ENCODE data around the gene SLC38A10. TPM values are rescaled to one million over a fixed set of nuclear protein-coding genes. Genes with fewer than 3 reads are reported as not detected.

SLC38A10 gene
- total and polyA plus RNA-seq, 2 of the 13 experiments (the other 11 are each of a cell fraction or from before 2014, with no cell fraction given) = 23.4 to 55.8 TPM

GRCh38 chr17:81339534-81340296 lies 44.6 kb upstream of the SLC38A10 start (continued):
- TF ChIP-seq ZFP41 (CRISPR knock-in tag; IDR thresholded peaks at IDR 0.05; ENCODE audit: borderline replicate concordance) (peak; percentile 65; the same call in 1 of the 2 replicates), DZIP1 (CRISPR knock-in tag; IDR thresholded peaks at IDR 0.05) (no peak), HES4 (CRISPR knock-in tag; IDR thresholded peaks at IDR 0.05; ENCODE audit: borderline replicate concordance) (0 out of 2 replicates have a peak, but pooled peaks have one; percentile 61), RFX5 (IDR thresholded peaks at IDR 0.05; ENCODE audit: low read depth, low read length) (no peak), ZSCAN5A (CRISPR knock-in tag; IDR thresholded peaks at IDR 0.05; ENCODE audit: borderline replicate concordance) (no peak), NAIF1 (CRISPR knock-in tag; IDR thresholded peaks at IDR 0.05; ENCODE audit: borderline replicate concordance) (no peak), SMAD1 (CRISPR knock-in tag; IDR thresholded peaks at IDR 0.05; ENCODE audit: borderline replicate concordance, low read depth) (no peak), SAP130 (CRISPR knock-in tag; IDR thresholded peaks at IDR 0.05; ENCODE audit: low read depth) (peak; percentile 79), MAZ (IDR thresholded peaks at IDR 0.05; ENCODE audit: borderline replicate concordance, low read depth, low read length) (no peak; the same call in 1 of the 2 replicates), MAZ (CRISPR knock-in tag; IDR thresholded peaks at IDR 0.05; ENCODE audit: low read depth) (peak; percentile 72; the same call in 1 of the 2 replicates), ZC3H13 (CRISPR knock-in tag; IDR thresholded peaks at IDR 0.05) (no peak), ATF7 (IDR thresholded peaks at IDR 0.05) (no peak), ATF7 (CRISPR knock-in tag; IDR thresholded peaks at IDR 0.05) (no peak), HOMEZ (CRISPR knock-in tag; IDR thresholded peaks at IDR 0.05; ENCODE audit: low read depth) (no peak)
- TF ChIP-seq, protein P1, sequence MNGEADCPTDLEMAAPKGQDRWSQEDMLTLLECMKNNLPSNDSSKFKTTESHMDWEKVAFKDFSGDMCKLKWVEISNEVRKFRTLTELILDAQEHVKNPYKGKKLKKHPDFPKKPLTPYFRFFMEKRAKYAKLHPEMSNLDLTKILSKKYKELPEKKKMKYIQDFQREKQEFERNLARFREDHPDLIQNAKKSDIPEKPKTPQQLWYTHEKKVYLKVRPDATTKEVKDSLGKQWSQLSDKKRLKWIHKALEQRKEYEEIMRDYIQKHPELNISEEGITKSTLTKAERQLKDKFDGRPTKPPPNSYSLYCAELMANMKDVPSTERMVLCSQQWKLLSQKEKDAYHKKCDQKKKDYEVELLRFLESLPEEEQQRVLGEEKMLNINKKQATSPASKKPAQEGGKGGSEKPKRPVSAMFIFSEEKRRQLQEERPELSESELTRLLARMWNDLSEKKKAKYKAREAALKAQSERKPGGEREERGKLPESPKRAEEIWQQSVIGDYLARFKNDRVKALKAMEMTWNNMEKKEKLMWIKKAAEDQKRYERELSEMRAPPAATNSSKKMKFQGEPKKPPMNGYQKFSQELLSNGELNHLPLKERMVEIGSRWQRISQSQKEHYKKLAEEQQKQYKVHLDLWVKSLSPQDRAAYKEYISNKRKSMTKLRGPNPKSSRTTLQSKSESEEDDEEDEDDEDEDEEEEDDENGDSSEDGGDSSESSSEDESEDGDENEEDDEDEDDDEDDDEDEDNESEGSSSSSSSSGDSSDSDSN (CRISPR knock-in tag; IDR thresholded peaks at IDR 0.05) = peak; percentile 60
- TF ChIP-seq, protein P2, sequence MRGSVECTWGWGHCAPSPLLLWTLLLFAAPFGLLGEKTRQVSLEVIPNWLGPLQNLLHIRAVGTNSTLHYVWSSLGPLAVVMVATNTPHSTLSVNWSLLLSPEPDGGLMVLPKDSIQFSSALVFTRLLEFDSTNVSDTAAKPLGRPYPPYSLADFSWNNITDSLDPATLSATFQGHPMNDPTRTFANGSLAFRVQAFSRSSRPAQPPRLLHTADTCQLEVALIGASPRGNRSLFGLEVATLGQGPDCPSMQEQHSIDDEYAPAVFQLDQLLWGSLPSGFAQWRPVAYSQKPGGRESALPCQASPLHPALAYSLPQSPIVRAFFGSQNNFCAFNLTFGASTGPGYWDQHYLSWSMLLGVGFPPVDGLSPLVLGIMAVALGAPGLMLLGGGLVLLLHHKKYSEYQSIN (CRISPR knock-in tag; IDR thresholded peaks at IDR 0.05; ENCODE audit: borderline replicate concordance) = no peak
- TF ChIP-seq, protein P3, sequence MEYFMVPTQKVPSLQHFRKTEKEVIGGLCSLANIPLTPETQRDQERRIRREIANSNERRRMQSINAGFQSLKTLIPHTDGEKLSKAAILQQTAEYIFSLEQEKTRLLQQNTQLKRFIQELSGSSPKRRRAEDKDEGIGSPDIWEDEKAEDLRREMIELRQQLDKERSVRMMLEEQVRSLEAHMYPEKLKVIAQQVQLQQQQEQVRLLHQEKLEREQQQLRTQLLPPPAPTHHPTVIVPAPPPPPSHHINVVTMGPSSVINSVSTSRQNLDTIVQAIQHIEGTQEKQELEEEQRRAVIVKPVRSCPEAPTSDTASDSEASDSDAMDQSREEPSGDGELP (IDR thresholded peaks at IDR 0.05; ENCODE audit: borderline replicate concordance, low read depth) = peak; percentile 45; the same call in 1 of the 2 replicates

Data from HepG2 (cell line).